ENCODE measurements around the gene BEND3. TPM values are rescaled to one million over a fixed set of nuclear protein-coding genes. Genes with fewer than 3 reads are reported as not detected.
A peak's percentile ranks its signal among the peaks of the same experiment; 100 is the strongest.

Gene BEND3
- total RNA-seq, 1 donor from 2014 or later: 4.4 TPM

GRCh38 chr6:107033126-107033525 is 82.2 kb downstream of the BEND3 start:
- Histone ChIP-seq H3K27ac (ENCODE audit: low read depth, low read length) (no peak overlapping the region), H3K9ac (ENCODE audit: low read length) (no peak overlapping the region), H4K20me1 (ENCODE audit: insufficient read depth, low read length) (peaks cover 28% of the 10 kb centered on the region), H3K4me1 (ENCODE audit: insufficient read depth, low read length) (peaks cover 3% of the 10 kb centered on the region), H3K27me3 (ENCODE audit: insufficient read depth, low read length) (no peaks in the 10 kb centered on the region), H3K36me3 (ENCODE audit: insufficient read depth, low read length) (no peaks in the 10 kb centered on the region), H3K79me2 (ENCODE audit: insufficient read depth, low read length) (peaks cover 29% of the 10 kb centered on the region), H2AFZ (ENCODE audit: low read depth, low read length) (no peak overlapping the region), H3K4me3 (ENCODE audit: insufficient read depth, low read depth, low read length) (no peak overlapping the region), H3K9me3 (ENCODE audit: insufficient read depth, low read depth, low read length) (no peaks in the 10 kb centered on the region), H3K4me2 (ENCODE audit: low read length) (no peak overlapping the region)
- no peaks in the 10 kb centered on the region for H3K9me3 Mint-ChIP-seq (ENCODE audit: unreplicated experiment)
- no peak for FAIRE-seq
- H3K4me1 Mint-ChIP-seq (ENCODE audit: low read depth, unreplicated experiment): peaks cover 16% of the 10 kb centered on the region
- DNase-seq (ENCODE audit: low read depth): no peak
- H3K27ac Mint-ChIP-seq (ENCODE audit: unreplicated experiment): no peak overlapping the region
- no peak overlapping the region for H3K4me3 Mint-ChIP-seq (ENCODE audit: unreplicated experiment)
- H3K27me3 Mint-ChIP-seq (ENCODE audit: low read depth, unreplicated experiment): no peaks in the 10 kb centered on the region
- peaks cover 2% of the 10 kb centered on the region for H3K36me3 Mint-ChIP-seq (ENCODE audit: low read depth, unreplicated experiment)
- TF ChIP-seq EZH2 (IDR thresholded peaks at IDR 0.05; ENCODE audit: insufficient read depth, low read length): no peak
- no peak for TF ChIP-seq CTCF (IDR thresholded peaks at IDR 0.05; ENCODE audit: insufficient read depth, low read depth, low read length)

GRCh38 chr6:107032051-107032450 is 83.3 kb downstream of the BEND3 start:
- H3K79me2 ChIP-seq (ENCODE audit: insufficient read depth, low read length): peaks cover 27% of the 10 kb centered on the region
- peaks cover 16% of the 10 kb centered on the region for H3K4me1 Mint-ChIP-seq (ENCODE audit: low read depth, unreplicated experiment)

More at GRCh38 chr6:107032051-107032450, 83.3 kb downstream of the BEND3 start:
- no peak for TF ChIP-seq CTCF (IDR thresholded peaks at IDR 0.05; ENCODE audit: insufficient read depth, low read depth, low read length)
- TF ChIP-seq EZH2 (IDR thresholded peaks at IDR 0.05; ENCODE audit: insufficient read depth, low read length): no peak
- Histone ChIP-seq H3K27ac (ENCODE audit: low read depth, low read length) (no peak overlapping the region), H3K9me3 (ENCODE audit: insufficient read depth, low read depth, low read length) (no peaks in the 10 kb centered on the region), H2AFZ (ENCODE audit: low read depth, low read length) (no peak overlapping the region), H3K4me1 (ENCODE audit: insufficient read depth, low read length) (peaks cover 3% of the 10 kb centered on the region), H4K20me1 (ENCODE audit: insufficient read depth, low read length) (peaks cover 28% of the 10 kb centered on the region), H3K4me3 (ENCODE audit: insufficient read depth, low read depth, low read length) (no peak overlapping the region), H3K4me2 (ENCODE audit: low read length) (peak overlapping the region; percentile 18), H3K36me3 (ENCODE audit: insufficient read depth, low read length) (no peaks in the 10 kb centered on the region), H3K27me3 (ENCODE audit: insufficient read depth, low read length) (no peaks in the 10 kb centered on the region), H3K9ac (ENCODE audit: low read length) (no peak overlapping the region)
- peaks cover 2% of the 10 kb centered on the region for H3K36me3 Mint-ChIP-seq (ENCODE audit: low read depth, unreplicated experiment)
- no peak overlapping the region for H3K27ac Mint-ChIP-seq (ENCODE audit: unreplicated experiment)
- DNase-seq (ENCODE audit: low read depth) (no peak), FAIRE-seq (no peak)
- H3K9me3 Mint-ChIP-seq (ENCODE audit: unreplicated experiment): no peaks in the 10 kb centered on the region
- H3K27me3 Mint-ChIP-seq (ENCODE audit: low read depth, unreplicated experiment): no peaks in the 10 kb centered on the region
- no peak overlapping the region for H3K4me3 Mint-ChIP-seq (ENCODE audit: unreplicated experiment)
